Measurements from ENCODE around the gene ARHGAP6.

Gene ARHGAP6

DNA sequence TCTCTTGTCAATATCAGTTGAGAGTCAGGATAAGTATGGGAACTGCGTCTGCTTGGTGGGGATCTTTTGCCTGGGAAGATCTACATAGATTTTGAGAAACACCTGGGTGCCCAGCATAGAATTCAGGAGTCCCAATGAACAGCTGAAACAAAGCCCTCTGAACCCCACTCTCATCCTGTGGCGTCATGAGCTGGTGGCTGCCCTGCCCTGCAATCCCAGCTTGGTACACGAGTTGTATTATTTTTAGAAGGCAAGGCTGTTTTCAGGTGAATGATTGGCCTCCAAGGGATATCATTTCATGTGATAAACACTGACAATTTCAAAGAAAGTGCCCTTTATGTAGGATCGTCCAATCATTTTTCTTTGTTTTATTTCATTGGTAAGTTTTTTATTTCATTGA, 493.8 kb downstream of the ARHGAP6 start:
- H3K27ac ChIP-seq = no peak overlapping the region
- no peak for TF ChIP-seq CTCF (conservative IDR thresholded peaks at IDR 0.05)
- TF ChIP-seq ZFX (IDR thresholded peaks at IDR 0.05) = no peak

DNA sequence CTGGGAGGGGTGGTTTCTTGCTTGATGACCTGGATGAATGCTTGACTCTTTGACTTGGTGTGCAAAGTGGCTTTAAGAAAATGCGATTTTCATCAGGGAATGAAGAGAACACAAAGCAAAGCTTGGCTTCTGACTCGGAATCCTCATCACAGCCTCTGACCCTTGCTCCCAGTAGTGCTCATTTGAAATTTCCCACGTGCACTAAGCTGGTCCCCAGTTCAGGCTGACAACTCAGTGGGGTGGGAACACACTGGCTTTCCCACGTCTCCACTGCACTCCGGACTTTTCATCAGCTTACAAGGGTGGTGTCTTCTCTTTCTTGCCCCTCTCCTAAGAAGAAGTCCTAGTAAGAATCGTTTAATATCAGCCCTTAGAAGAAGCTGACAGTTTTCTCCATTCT, 501.3 kb downstream of the ARHGAP6 start:
- H3K27ac ChIP-seq = no peak overlapping the region
- TF ChIP-seq ZFX (IDR thresholded peaks at IDR 0.05) = no peak

DNA sequence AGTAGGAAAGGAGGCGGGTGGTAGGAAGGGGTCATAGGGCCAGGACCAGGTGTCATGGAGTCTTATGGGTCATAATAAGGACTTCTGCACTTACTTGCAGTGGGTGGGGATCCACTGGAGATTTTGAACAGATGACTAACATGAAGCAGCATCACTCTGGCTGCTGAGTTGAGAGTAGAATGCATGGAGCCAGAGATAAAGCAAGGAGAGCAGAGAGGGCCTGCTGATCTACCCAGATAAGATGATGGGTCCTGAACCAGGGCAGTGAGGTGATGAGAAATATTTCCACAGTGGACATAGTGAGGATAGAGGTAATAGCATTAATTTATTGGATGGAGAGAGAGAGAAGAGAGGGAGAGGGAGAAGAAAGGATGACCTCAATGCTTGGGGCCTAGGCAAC, 506.6 kb downstream of the ARHGAP6 start:
- TF ChIP-seq CTCF (conservative IDR thresholded peaks at IDR 0.05) = no peak
- no peak overlapping the region for H3K27ac ChIP-seq

- TF ChIP-seq ZFX (IDR thresholded peaks at IDR 0.05) (no peak), CTCF (conservative IDR thresholded peaks at IDR 0.05) (no peak)
- H3K27ac ChIP-seq = no peak overlapping the region
Measured at GRCh38 chrX:11151799-11152559, 513.7 kb downstream of the ARHGAP6 start.

- TF ChIP-seq ZFX (IDR thresholded peaks at IDR 0.05) (no peak), CTCF (conservative IDR thresholded peaks at IDR 0.05) (no peak)
- no peak overlapping the region for H3K27ac ChIP-seq
Measured at GRCh38 chrX:11148401-11148800, 517.3 kb downstream of the ARHGAP6 start.

GRCh38 chrX:11146411-11146810, 519.3 kb downstream of the ARHGAP6 start:
- TF ChIP-seq CTCF (conservative IDR thresholded peaks at IDR 0.05) (no peak), ZFX (IDR thresholded peaks at IDR 0.05) (no peak)
- H3K27ac ChIP-seq = peak overlapping the region; percentile 56

GRCh38 chrX:11143931-11144678, 521.6 kb downstream of the ARHGAP6 start:
- no peak for TF ChIP-seq ZFX (IDR thresholded peaks at IDR 0.05)
- TF ChIP-seq CTCF (conservative IDR thresholded peaks at IDR 0.05) = peak; percentile 64
- H3K27ac ChIP-seq = peak overlapping the region; percentile 31

Measured in C4-2B (cell line).